ENCODE results near the gene KDF1.
"Not testable (repeated sequence)": the region's sequence is repeated elsewhere in the genome, so short reads cannot be mapped to it uniquely, and the experiment has no call there.

Gene KDF1

GRCh38 chr1:26993237-26994019, 33.2 kb upstream of the KDF1 start, which contains the start of gene TRNP1:
Gene TRNP1, plus strand, starts transcription at chr1:26993692. Its CDS starts 95 bp downstream, at chr1:26993787.
- Histone ChIP-seq H3K9me3 (ENCODE audit: control insufficient read depth in 2 of 2, low read length in 2 of 2) (no peaks in the 10 kb centered on the region), H3K4me1 (ENCODE audit: control insufficient read depth, insufficient read depth, low read length) (peaks cover 38% of the 10 kb centered on the region), H3K36me3 (ENCODE audit: control insufficient read depth in 2 of 2, insufficient read depth in 2 of 2, low read length in 2 of 2) (no peaks in the 10 kb centered on the region), H3K9ac (ENCODE audit: low read length in 2 of 2) (peak within 1 kb of the TSS; percentile 45 to 55), H3K27me3 (ENCODE audit: control insufficient read depth in 1 of 2, insufficient read depth in 2 of 2, low read length in 2 of 2) (peaks cover 7 to 13% of the 10 kb centered on the region in 2 donors), H3K27ac (ENCODE audit: low read length) (peak within 1 kb of the TSS; percentile 18), H3K4me3 (ENCODE audit: low read length in 2 of 2) (peak within 1 kb of the TSS; percentile 63 to 75)

GRCh38 chr1:26991310-26992116, 31.2 kb upstream of the KDF1 start:
- H3K4me1 ChIP-seq (ENCODE audit: control insufficient read depth, insufficient read depth, low read length), result peaks cover 27% of the 10 kb centered on the region
- H3K36me3 ChIP-seq (ENCODE audit: control insufficient read depth in 2 of 2, insufficient read depth in 2 of 2, low read length in 2 of 2), result no peaks in the 10 kb centered on the region
- no peaks in the 10 kb centered on the region for H3K9me3 ChIP-seq (ENCODE audit: control insufficient read depth in 2 of 2, low read length in 2 of 2)
- no peak overlapping the region for H3K4me3 ChIP-seq (ENCODE audit: low read length in 2 of 2)
- no peak overlapping the region for H3K27ac ChIP-seq (ENCODE audit: low read length)
- H3K9ac ChIP-seq (ENCODE audit: low read length in 2 of 2), result no peak overlapping the region
- peaks cover 7 to 13% of the 10 kb centered on the region in 2 donors for H3K27me3 ChIP-seq (ENCODE audit: control insufficient read depth in 1 of 2, insufficient read depth in 2 of 2, low read length in 2 of 2)

DNA sequence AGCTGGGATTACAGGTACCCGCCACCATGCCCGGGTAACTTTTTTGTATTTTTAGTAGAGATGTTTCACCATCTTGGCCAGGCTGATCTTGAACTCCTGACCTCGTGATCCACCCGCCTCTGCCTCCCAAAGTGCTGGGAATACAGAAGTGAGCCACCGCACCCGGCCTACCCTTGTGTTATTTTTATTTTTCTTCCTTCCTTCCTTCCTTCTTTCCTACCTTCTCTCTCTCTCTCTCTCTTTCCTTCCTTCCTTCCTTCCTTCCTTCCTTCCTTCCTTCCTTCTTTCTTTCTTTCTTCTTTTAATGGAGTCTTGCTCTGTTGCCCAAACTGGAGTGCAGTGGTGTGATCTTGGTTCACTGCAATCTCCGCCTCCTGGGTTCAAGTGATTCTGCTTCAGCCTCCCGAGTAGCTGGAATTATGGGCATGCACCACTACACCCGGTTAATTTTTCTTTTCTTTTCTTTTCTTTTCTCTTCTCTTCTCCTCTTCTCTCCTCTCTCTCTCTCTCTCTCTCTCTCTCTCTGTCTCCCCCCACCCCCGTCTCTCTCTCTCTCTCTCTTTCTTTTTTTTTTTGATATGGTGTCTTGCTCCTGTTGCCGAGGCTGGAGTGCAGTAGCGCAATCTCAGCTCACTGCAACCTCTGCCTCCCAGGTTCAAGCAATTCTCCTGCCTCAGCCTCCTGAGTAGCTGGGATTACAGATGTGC, 29.3 kb upstream of the KDF1 start:
- not testable (repeated sequence) for H3K9me3 ChIP-seq (ENCODE audit: control insufficient read depth in 2 of 2, low read length in 2 of 2); H3K27me3 ChIP-seq (ENCODE audit: control insufficient read depth in 1 of 2, insufficient read depth in 2 of 2, low read length in 2 of 2); H3K9ac ChIP-seq (ENCODE audit: low read length in 2 of 2); H3K27ac ChIP-seq (ENCODE audit: low read length); H3K36me3 ChIP-seq (ENCODE audit: control insufficient read depth in 2 of 2, insufficient read depth in 2 of 2, low read length in 2 of 2); H3K4me3 ChIP-seq (ENCODE audit: low read length in 2 of 2); H3K4me1 ChIP-seq (ENCODE audit: control insufficient read depth, insufficient read depth, low read length)

GRCh38 chr1:26986658-26987057, 26.4 kb upstream of the KDF1 start:
- Histone ChIP-seq H3K4me1 (ENCODE audit: control insufficient read depth, insufficient read depth, low read length) (no peaks in the 10 kb centered on the region), H3K27ac (ENCODE audit: low read length) (no peak overlapping the region), H3K9me3 (ENCODE audit: control insufficient read depth in 2 of 2, low read length in 2 of 2) (no peaks in the 10 kb centered on the region), H3K36me3 (ENCODE audit: control insufficient read depth in 2 of 2, insufficient read depth in 2 of 2, low read length in 2 of 2) (no peaks in the 10 kb centered on the region), H3K27me3 (ENCODE audit: control insufficient read depth in 1 of 2, insufficient read depth in 2 of 2, low read length in 2 of 2) (peaks cover under 1 to 2% of the 10 kb centered on the region in 2 donors), H3K4me3 (ENCODE audit: low read length in 2 of 2) (no peak overlapping the region), H3K9ac (ENCODE audit: low read length in 2 of 2) (no peak overlapping the region)

- no peaks in the 10 kb centered on the region for H3K36me3 ChIP-seq (ENCODE audit: control insufficient read depth in 2 of 2, insufficient read depth in 2 of 2, low read length in 2 of 2)
- no peaks in the 10 kb centered on the region for H3K9me3 ChIP-seq (ENCODE audit: control insufficient read depth in 2 of 2, low read length in 2 of 2)
- no peak overlapping the region for H3K9ac ChIP-seq (ENCODE audit: low read length in 2 of 2)
- H3K4me3 ChIP-seq (ENCODE audit: low read length in 2 of 2), result no peak overlapping the region
- no peaks in the 10 kb centered on the region for H3K4me1 ChIP-seq (ENCODE audit: control insufficient read depth, insufficient read depth, low read length)
- H3K27me3 ChIP-seq (ENCODE audit: control insufficient read depth in 1 of 2, insufficient read depth in 2 of 2, low read length in 2 of 2), result peaks cover 0 to 5% of the 10 kb centered on the region in 2 donors
- H3K27ac ChIP-seq (ENCODE audit: low read length), result no peak overlapping the region
Observed at GRCh38 chr1:26984291-26984690, 24.0 kb upstream of the KDF1 start.

- no peak overlapping the region for H3K4me3 ChIP-seq (ENCODE audit: low read length in 2 of 2)
- peaks cover 0 to 5% of the 10 kb centered on the region in 2 donors for H3K27me3 ChIP-seq (ENCODE audit: control insufficient read depth in 1 of 2, insufficient read depth in 2 of 2, low read length in 2 of 2)
- no peaks in the 10 kb centered on the region for H3K4me1 ChIP-seq (ENCODE audit: control insufficient read depth, insufficient read depth, low read length)
- no peak overlapping the region for H3K9ac ChIP-seq (ENCODE audit: low read length in 2 of 2)
- H3K27ac ChIP-seq (ENCODE audit: low read length), result no peak overlapping the region
- H3K36me3 ChIP-seq (ENCODE audit: control insufficient read depth in 2 of 2, insufficient read depth in 2 of 2, low read length in 2 of 2), result no peaks in the 10 kb centered on the region
- H3K9me3 ChIP-seq (ENCODE audit: control insufficient read depth in 2 of 2, low read length in 2 of 2), result no peaks in the 10 kb centered on the region
Observed at GRCh38 chr1:26983863-26984262, 23.6 kb upstream of the KDF1 start.

DNA sequence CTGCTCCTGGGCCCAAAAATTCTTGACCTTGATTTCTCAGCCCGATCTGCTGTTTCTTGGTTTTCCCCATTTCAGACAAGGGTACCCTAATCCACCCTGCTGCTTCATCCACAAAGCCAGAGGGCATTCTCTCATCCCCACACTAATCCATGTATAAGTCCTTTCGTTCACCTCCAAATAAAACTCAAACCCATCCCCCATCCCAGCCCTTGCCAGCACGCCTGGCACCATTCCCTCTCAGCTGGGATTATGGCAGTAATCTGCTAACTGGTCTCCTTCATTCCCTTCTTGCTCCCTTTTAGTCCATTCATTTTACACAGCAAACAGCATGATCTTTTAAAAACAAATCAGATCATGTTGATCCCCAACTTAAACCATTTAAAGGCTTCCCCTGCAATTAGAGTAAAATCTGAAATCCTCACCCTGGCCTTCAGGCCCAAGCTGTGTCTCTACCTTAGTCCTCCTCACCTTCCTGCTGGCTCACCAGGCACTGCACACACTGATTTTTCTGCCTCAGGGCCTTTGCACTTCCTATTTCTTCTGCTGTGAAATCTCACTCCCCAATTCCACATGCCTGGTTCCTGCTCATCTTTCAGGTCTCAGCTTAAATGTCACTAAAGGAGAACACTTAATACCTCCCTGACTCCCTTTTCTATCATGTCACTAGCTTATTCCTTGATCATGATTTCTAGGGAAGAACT, 21.0 kb upstream of the KDF1 start:
- Histone ChIP-seq H3K27me3 (ENCODE audit: control insufficient read depth in 1 of 2, insufficient read depth in 2 of 2, low read length in 2 of 2) (peaks cover 0 to 5% of the 10 kb centered on the region in 2 donors), H3K9ac (ENCODE audit: low read length in 2 of 2) (no peak overlapping the region), H3K4me1 (ENCODE audit: control insufficient read depth, insufficient read depth, low read length) (no peaks in the 10 kb centered on the region), H3K36me3 (ENCODE audit: control insufficient read depth in 2 of 2, insufficient read depth in 2 of 2, low read length in 2 of 2) (no peaks in the 10 kb centered on the region), H3K4me3 (ENCODE audit: low read length in 2 of 2) (no peak overlapping the region), H3K27ac (ENCODE audit: low read length) (no peak overlapping the region), H3K9me3 (ENCODE audit: control insufficient read depth in 2 of 2, low read length in 2 of 2) (no peaks in the 10 kb centered on the region)

- no peak overlapping the region for H3K9ac ChIP-seq (ENCODE audit: low read length in 2 of 2)
- H3K9me3 ChIP-seq (ENCODE audit: control insufficient read depth in 2 of 2, low read length in 2 of 2), result no peaks in the 10 kb centered on the region
- H3K4me1 ChIP-seq (ENCODE audit: control insufficient read depth, insufficient read depth, low read length), result no peaks in the 10 kb centered on the region
- no peak overlapping the region for H3K4me3 ChIP-seq (ENCODE audit: low read length in 2 of 2)
- H3K27me3 ChIP-seq (ENCODE audit: control insufficient read depth in 1 of 2, insufficient read depth in 2 of 2, low read length in 2 of 2), result peaks cover 0 to 5% of the 10 kb centered on the region in 2 donors
- H3K36me3 ChIP-seq (ENCODE audit: control insufficient read depth in 2 of 2, insufficient read depth in 2 of 2, low read length in 2 of 2), result no peaks in the 10 kb centered on the region
- no peak overlapping the region for H3K27ac ChIP-seq (ENCODE audit: low read length)
Observed at GRCh38 chr1:26978901-26979300, 18.6 kb upstream of the KDF1 start.

GRCh38 chr1:26976621-26977510, 16.6 kb upstream of the KDF1 start:
- Histone ChIP-seq H3K36me3 (ENCODE audit: control insufficient read depth in 2 of 2, insufficient read depth in 2 of 2, low read length in 2 of 2) (no peaks in the 10 kb centered on the region), H3K27ac (ENCODE audit: low read length) (no peak overlapping the region), H3K9me3 (ENCODE audit: control insufficient read depth in 2 of 2, low read length in 2 of 2) (no peaks in the 10 kb centered on the region), H3K4me3 (ENCODE audit: low read length in 2 of 2) (no peak overlapping the region), H3K4me1 (ENCODE audit: control insufficient read depth, insufficient read depth, low read length) (no peaks in the 10 kb centered on the region), H3K27me3 (ENCODE audit: control insufficient read depth in 1 of 2, insufficient read depth in 2 of 2, low read length in 2 of 2) (peaks cover 0 to 5% of the 10 kb centered on the region in 2 donors), H3K9ac (ENCODE audit: low read length in 2 of 2) (no peak overlapping the region)
